CD1c-positive myeloid dendritic cell (primary cell): ENCODE results near the gene TMC4.
"Not testable (repeated sequence)": the region's sequence is repeated elsewhere in the genome, so short reads cannot be mapped to it uniquely, and the experiment has no call there.

Source experiments
- DNase-seq: peaks from one replicate; pipeline ENCODE4 v3.0.0-alpha.2; 2016; ENCODE audit errors: extremely low spot score

Gene TMC4

DNA sequence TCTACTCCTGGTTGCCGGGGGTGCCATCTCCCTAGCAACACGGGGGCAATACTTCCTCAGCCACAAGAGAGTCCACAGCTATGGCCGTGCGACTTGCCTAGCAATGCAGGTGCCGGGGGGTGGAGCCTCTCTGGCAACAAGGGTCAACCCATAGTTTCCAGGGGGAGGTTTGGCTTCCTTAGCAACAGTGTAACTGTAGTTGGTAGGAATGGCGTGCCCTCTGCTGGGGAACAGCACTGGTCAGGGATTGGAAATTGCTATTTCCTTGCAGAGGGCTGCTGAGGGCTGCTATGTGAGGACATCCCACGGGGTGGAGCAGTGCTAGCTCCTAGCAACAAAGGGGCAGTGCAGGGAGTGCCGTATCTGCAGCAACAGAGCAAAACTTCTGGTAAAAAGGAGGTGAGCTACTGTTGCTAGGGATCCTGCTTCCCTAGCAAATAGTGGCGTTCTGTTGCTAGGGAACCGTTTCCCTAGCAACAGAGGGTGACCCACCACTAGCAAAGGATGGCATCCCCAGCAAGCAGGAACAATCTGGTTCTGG, 7.0 kb upstream of the TMC4 start:
- peak; percentile 42 for DNase-seq

DNA sequence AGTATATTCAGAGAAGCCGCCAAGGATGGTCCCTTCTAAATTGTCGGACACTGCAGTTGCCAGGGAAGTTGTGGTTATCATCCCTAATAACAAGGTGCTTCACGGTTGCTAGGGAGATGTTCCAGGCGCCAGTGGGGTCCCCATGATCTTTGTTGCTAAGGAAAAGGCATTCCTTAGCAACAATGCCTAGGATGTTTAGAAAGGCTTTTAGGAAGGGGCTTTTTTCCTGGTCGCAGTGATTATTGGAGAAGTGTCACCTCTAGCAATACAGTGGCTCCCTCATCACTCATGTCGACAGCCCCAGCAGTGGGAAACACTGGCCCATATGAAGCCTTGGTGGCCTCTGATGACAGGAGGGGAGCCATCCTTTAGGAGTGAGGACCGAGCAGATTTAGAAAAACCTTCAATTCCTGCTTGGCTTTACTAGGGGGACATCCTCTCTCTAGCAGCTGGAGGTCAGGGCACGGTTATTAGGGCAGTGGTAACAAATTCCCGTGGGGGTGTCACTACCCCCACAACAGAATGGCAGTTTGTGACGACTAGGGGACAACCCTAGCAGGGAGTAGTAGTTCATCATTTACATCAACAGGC, 6.4 kb upstream of the TMC4 start:
- no peak for DNase-seq

DNA sequence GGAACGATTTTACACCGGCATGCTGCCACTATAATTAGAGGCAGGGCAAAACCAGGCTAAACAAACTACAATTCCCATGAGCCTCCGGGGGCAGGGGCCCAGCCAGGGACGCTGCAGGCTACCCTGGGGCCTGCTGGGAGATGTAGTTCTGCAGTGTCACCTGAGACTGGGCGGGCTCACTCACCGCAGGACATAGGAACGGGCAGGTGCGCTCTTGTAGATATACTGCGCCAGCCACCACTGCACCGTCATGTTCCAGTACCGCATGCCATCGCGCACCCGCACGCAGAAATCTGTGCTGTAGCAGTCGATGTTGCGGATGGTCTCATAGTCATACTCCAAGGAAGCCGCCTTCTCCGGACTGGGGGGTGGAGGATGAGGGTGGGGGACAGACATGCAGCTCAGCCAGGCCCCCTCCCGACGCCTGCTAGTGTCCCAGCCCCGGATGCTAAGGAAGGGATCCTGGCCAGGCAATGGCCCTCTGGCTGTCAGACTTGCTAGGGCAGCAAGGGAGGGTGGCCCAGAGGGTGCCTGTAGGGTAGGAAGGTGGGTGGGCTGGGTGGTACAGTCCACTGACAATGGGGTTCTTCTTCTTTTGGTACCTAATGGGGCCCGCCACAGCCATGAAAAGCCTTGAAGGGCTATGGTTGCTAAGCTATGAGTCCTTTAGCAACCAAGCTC, 5.8 kb upstream of the TMC4 start:
- peak; percentile 38 for DNase-seq

DNA sequence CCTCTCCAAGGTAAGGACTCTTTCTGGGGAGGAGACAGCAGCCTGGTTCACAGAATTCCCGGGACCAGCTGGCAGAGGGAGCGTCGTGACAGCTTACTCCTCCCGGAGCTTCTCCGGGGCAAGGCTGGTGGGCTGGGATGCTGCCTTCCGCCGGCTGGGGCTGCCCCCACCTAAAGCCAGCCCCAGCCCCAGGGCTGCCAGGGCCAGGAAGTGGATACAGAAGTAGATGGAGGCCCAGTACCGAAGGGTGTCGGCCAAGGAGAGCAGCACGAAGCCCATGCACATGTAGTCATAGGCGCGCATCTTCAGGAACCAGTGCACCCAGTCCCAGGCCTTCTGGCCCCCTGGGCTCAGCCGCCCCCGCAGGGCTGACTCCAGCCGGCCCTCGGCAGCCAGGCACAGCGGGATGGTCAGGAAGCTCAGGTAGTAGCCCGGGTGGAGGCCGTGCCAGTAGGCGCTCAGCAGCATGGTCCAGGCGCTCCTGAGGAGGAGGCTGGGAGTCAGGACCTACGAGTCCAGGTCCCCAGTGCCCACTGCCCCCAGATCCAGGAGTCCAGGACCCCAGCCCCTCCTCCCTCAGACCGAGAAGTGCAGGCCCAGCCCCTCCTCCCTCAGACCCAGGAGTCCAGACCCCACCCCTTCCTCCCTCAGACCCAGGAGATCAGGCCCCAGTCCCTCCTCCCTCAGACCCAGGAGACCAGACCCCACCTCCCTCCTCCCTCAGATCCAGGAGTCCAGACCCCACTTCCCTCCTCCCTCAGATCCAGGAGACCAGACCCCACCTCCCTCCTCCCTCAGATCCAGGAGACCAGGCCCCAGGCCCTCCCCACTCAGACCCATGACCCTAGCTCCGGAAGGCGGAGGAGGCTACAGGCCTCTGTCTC, 1.2 kb upstream of the TMC4 start:
- no peak for DNase-seq

DNA sequence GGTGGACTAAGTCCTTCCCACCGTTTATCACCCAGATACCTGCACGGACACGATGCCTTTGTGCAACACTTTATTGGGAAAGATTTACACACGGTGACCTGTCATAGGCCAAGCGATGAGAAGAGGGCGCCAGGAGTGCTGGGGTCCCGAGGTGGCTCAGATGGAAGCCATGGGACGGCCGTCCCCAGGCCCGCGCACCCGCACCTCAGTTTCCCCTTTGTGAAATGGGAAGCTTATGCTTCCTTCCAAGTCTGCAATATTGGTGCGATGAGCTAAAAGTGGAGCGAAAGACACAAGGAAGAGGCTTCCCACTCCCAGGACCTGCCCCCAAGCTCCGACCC, 369 bp upstream of the TMC4 start:
- no peak for DNase-seq

DNA sequence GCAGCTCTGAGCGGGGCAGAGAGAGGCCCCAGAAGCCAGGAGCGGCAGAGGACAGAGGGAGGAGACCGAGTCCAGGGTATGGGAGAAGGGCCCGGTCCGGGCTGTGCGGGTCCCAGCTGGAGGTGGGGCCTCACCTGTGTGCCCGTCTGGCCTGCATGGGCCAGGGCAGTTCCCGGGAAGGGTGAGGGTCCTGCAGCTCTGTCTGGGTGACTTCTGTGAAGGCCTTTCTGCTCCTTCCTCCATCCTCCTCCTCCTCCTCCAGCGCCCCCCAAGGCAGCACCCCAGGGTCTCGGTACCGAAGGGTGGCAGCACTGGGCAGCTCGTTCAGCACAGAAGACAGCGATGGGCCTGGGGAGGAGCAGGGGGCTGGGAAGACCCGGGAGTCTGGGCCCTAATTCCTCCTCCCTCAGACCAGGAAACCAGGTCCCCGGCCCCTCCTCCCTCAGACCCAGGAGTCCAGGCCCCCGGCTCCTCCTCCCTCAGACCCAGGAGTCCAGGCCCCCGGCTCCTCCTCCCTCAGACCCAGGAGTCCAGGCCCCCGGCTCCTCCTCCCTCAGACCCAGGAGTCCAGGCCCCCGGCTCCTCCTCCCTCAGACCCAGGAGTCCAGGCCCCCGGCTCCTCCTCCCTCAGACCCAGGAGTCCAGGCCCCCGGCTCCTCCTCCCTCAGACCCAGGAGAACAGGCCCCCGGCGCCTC, 1.1 kb downstream of the TMC4 start:
- DNase-seq: not testable (repeated sequence)

DNA sequence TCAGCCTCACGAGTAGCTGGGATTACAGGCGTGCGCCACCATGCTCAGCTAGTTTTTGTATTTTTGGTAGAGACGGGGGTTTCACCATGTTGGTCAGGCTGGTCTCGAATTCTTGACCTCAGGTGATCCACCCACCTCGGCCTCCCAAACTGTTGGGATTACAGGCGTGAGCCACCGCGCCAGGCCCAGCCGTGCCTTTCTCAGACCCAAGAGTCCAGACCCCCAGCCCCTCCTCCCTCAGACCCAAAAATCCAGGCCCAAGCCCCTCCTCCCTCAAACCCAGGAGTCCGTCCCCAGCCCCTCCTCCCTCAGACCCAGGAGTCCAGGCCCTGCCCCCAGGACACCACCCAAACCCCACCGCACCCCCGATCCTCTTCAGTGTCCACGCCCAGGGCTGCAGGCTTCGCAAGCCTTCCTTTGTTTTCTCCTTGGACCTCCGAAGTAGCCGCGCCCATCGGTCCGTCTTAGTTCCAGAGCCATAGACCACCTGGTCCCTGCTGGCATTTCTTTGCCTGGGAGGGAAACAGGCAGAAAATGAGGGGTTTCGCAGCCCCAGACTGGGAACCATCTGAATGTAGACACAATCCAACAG, 3.7 kb downstream of the TMC4 start:
- DNase-seq: no peak

DNA sequence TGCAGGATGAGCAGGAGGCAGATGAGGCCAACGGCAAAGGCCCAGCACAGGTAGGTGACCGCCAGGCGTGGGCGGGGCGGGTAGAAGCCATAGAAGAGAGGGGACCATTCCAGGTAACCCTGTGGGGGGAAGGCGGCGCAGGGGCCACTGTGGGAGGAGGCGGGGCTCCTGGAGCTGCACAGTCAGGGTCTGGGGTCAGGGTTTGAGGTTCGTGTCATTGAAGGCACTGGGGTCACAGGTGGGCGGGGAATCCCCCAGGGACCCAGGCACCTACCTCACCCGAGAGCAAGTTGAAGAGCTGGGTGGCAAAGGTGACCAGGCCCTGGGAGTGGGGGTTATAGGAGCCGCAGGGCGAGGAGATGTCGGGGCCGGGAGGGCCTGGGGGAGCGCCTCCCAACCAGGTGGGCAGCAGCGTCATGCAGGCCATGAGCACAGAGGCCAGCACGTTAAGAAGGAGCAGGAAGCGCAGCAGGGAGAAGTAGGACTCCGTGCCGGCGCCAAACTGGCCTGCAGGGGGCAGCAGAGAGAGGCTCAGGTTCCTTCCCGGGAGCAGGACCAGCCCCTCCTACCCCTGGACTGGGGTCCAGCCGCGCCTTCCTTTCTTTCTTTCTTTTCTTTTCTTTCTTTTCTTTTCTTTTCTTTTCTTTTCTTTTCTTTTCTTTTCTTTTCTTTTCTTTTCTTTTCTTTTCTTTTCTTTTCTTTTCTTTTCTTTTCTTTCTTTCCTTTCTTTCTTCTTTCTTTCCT, 4.6 kb downstream of the TMC4 start:
- peak; percentile 93 for DNase-seq

DNA sequence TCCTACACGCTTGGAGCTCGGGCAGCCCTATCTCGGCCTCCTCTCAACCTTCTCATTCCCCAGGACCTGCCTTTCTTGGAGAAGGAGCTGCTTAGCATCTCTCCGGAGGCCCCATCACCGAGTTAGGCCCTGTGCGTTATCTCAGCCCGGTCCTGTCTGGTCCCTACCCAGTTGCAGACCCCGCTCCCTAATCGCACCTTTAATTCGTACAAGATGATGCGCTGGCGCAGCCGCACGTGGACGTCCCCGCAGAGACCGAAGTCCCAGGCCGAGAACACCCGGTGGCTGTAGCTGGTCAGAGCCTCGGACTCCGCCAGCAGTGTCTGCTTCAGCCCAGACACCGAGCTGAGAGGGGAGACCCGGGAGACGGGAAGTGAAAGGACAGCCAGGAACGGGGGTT, 7.7 kb downstream of the TMC4 start:
- DNase-seq: no peak

DNA sequence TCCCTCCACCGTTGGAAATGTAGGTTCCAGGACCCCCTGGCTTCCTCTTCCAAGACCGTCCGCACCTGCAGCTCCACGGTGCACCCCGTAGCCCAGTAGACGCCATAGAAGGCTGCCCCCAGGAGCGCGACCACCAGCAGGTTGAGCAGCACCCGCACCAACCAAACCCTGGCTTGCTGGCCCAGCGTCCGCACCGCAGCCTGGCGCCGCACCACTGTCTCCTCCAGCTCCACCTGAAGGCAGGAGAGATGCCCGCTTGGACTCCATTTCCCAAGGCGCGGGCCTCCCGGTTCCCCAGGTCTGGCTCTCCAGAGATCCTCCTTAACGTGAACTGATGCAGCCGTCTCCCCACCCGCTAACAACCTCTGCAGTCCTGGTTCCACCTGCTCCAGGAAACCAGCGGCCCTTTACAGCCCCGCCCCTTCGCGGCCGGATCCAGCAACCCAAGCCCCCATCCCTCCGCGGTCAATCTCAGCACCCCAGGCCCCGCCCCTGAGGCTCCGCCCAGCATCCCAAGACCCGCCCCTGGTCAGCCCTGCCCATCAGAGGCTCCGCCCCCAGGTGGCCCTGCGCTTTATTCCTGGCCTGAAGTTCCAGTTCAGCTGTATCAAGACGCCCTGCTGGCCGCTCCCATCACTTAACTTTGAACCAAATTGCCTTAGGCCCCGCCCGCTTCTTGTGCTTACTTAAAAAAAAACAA, 8.4 kb downstream of the TMC4 start:
- peak; percentile 56 for DNase-seq

DNA sequence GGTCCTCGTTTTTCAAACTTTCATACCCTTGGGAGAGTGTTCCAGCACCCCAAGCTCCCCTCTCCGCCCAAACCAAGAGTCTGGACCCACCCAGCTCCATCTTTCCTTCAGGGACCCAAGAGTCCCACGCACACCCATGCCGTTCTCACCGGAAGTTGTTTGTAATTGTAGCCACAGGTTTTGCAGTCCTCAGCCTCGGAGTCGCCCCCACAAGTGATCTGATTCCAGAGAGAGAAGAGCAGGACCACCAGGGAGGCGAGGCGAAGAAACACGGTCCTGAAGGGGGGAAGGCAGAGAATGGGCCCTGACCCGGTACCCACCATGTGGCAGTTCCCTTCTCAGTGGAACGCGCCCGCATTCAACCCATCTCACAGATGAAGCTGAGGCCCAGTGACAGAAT, 10.1 kb downstream of the TMC4 start:
- DNase-seq: no peak

DNA sequence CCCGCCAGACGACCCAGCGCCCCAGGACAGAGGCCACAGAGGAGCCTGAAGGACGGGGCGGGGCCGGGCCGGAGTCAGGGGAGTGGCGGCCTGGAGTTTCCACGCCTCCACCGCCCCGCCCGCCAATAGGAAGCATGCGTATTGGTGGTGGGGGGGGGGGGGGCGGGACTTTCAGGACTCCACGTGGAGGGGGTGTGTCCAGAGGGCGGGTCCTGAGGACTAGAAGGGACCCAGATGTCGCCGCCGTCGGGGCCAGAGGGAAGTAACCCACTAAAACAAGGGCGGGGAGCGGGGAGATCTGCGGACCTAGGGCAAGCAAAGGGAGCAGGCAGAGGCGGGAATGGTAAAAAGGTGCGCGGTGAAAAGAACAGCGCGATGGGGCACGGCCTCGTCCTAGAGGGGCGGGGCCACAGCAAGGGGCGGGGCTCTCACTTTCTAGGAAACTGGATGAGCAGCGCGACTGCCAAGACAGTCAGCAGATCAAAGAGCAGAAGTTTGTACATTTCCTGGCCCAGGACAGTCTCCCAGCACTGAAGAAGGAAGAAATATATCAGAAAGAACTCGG, 10.6 kb downstream of the TMC4 start:
- DNase-seq: peak; percentile 91

DNA sequence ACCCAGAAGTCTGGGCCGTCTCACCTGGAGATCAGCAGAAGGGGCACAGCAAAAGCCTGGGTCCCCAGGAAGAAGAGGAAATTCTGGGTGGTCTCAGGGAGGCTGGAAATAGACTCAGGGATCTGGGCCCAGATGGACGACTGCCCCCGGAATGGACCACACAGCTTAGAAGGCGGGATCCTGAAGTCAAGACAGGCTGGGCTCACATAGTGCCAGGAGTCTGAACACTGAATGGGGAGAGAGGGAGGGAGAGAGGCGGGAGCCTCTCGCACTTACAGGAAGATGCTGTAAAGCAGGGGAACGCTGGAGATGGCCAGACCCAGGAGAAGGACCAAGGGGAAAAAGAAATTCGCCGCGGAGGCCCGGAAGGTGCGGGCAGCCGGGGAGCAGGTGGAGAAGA, 12.1 kb downstream of the TMC4 start:
- no peak for DNase-seq

DNA sequence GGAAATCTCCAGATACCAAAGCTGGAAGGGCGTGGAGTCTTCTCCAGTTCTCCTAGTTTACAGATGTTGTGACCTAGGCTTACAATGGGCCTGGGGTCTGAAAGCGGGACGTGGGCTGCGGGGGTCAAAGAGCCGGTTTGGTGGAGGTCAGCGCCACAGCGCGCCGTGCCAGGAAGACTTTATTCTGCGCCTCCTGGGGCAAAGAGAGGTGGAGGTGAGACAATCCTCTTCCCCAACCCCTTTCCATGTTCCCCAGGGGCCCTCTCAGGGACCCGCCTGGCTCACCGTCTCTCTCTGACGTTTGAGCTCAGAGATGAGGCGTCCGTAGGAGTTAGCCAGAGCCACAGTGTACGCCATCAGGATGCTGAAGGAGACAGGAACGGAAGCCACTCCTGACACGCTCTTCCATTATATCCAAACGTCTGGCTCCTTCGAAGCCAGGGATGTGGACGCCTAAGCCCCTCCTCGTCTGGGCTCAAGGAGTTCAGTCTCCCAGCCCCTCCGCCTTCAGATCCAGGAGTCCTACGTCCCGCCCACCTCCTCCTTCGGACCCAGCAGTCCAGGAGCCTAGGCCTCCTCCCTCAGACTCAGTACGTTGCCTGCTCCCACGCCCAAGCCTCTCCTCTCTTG, 12.7 kb downstream of the TMC4 start:
- peak; percentile 16 for DNase-seq

DNA sequence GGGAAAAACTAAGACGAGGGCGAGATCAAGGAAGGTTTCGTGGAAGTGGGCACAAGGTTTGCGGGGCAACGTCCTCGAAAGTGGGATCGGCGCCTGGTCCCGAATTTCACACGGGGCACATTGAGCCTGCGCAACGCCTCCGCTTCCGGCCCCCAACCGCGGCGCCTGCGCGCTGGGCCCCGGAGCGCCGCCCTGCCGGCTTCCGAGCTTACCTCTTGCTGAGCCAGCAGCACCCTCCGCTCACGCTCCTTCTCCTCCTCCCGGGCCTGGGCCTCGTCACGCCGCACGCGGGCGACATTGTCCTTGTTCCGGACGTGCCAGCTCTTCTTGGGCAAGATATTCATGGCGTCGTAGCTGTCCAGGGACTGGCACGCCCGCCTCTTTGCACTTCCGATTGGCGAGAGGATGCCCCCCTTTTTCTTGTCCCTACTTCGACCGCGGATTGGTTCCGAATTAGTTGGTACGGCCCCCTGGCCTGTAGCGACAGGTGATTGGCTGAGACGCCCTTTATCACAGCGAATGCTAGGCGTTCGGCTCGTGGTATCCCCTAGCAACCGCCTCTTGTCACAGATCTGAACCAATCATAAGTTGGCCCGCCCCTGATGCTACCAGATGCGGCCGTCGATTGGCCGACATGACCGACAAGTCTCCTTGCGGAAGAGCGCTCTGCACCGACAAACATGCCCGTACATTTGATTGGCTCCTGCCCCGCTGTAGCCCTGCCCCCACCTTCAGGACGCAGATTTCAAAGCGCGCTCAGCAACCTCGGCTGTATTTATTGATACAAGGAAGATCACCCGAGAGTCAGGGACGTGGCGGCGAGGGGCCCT, 13.4 kb downstream of the TMC4 start, which contains the start of gene LENG1:
TSS of gene LENG1 (minus strand) at position 370 of the 830 bp plus-strand sequence. CDS start at position 344, 26 bp downstream.
- DNase-seq: peak; percentile 100

DNA sequence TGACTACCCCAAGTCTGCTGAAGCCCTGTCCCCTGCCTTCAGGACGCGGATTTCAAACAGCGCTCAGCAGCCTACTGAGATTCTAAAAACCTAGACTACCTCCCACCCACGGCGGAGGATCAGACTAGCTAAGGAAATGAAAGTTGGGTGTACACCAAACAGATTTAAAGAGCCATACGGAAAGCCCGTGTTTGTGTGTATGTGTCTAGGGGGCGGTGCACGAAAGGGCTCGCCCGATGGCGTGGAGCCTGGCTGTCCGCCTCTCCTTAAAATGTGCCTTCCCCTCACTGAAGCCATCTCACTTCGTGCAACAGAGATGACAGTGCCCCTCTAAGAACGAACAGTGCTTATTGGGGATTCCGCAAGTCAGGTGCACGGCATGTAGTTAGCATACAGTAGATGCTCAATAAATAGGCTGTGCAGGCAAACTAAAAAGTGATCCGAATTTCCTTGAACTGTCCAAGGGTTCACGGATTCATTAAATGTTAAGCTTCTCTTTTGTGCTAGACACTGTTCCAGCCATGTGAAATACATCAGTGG, 14.1 kb downstream of the TMC4 start:
- peak; percentile 77 for DNase-seq

DNA sequence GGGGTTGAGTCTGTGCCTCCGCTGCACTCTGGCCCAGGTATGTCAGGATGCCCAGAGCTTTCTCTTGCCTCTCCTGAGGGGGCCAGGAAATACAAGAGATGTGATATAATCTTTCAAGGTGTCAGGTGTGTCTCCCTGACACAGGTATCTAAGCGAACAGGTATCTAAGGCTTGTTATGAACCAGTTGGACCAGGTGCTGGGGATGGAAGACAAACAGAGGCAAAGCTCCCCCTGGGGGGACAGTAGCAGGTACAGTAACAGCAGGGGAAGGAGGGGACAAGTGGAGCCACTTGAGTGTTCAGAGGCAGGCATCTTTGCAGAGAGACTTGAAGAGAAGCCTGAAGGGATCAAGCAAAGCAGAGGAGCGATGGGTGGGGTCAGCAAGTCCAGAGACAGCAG, 16.0 kb downstream of the TMC4 start:
- DNase-seq: no peak

DNA sequence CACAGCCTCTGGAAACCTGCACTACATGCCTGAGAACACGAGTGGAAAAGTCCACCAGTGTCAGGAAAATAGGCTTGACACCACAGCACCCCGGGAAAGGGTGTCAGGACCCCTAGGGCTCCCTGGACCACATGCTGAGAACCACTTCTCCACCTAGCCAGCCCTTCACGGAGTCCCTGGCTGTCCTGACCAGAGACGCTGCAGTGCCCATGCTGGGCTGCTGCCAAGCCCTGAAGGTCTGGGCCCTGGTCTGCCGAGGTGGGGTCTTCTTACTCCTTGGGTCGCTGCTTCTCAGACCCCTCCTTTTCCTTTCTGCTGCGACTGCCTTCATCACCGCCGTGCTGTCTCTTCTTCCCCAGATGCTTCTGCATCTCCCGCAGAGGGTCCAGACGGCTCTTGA, 16.5 kb downstream of the TMC4 start:
- DNase-seq: no peak
